Measurements from ENCODE around the gene DLK2. TPM values are rescaled to one million over a fixed set of nuclear protein-coding genes. Genes with fewer than 3 reads are reported as not detected.
A peak's percentile ranks its signal among the peaks of the same experiment; 100 is the strongest.

DLK2 gene
- total RNA-seq, 1 donor from 2014 or later, result not detected

DNA sequence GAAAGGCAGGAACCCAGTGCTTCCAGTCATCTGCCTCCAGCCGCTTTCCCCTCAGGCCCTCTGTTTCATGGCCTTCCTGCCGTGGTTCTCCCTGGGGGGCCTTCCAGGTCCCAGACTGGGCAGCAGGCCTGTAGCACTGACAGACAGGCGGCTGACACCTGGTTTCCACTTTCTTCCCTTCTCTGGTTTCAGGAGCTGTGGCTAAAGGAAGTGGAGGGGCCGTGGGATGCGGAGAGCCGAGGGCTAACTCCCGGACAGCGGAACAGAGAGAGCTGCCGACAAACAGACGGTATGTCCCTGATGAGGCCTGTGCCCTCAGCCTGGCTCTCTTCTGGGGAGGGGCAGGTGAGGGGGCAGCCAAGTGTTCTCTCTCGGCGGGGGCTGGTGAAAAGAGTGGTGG, 42.3 kb upstream of the DLK2 start:
- no peak for TF ChIP-seq CTCF (IDR thresholded peaks at IDR 0.05)
- no peak overlapping the region for H3K27ac ChIP-seq
- peaks cover 27 to 48% of the 10 kb centered on the region in 2 donors for H3K36me3 ChIP-seq
- intact Hi-C loops (cut with DNase I), result loop anchor here (2.0 kb wide), 1 partner anchor 43 kb away; the partner anchor contains the start of gene DLK2
- peaks cover 7 to 20% of the 10 kb centered on the region in 2 donors for H3K4me1 ChIP-seq
- H3K4me3 ChIP-seq, result no peak overlapping the region
- H3K9me3 ChIP-seq, result no peaks in the 10 kb centered on the region
- DNase-seq (ENCODE audit: low spot score in 2 of 2), result no peak
- no peaks in the 10 kb centered on the region for H3K27me3 ChIP-seq

DNA sequence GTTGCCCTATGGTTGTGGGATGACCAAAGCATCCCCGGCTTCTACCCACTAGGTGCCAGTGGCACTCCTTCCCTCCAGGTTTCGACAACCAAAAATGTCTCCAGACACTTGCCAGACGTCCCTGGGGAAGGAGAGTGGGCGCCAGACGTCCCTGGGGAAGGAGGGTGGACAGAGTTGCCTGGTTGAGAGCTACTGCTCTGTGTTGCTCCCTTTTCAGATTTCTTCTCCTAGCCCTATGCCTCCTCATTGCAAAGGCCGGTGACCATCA, 41.7 kb upstream of the DLK2 start:
- Histone ChIP-seq H3K4me3 (no peak overlapping the region), H3K36me3 (peaks cover 22 to 42% of the 10 kb centered on the region in 2 donors), H3K27me3 (no peaks in the 10 kb centered on the region), H3K27ac (peak overlapping the region in 1 of 2 donors; percentile 17), H3K4me1 (peaks cover 7 to 26% of the 10 kb centered on the region in 2 donors), H3K9me3 (no peaks in the 10 kb centered on the region)
- TF ChIP-seq CTCF (IDR thresholded peaks at IDR 0.05), result no peak
- intact Hi-C loops (cut with DNase I), result loop anchor here (2.0 kb wide), 1 partner anchor 42 kb away; the partner anchor contains the start of gene DLK2
- DNase-seq (ENCODE audit: low spot score in 2 of 2), result no peak

- Histone ChIP-seq H3K4me3 (peak overlapping the region in 1 of 2 donors; percentile 17), H3K27me3 (no peaks in the 10 kb centered on the region), H3K36me3 (peaks cover 21 to 39% of the 10 kb centered on the region in 2 donors), H3K4me1 (peaks cover 7 to 30% of the 10 kb centered on the region in 2 donors), H3K27ac (peak overlapping the region; percentile 17), H3K9me3 (no peaks in the 10 kb centered on the region)
- peak; percentile 49 to 65 (median 61) for TF ChIP-seq CTCF (IDR thresholded peaks at IDR 0.05)
- DNase-seq (ENCODE audit: low spot score in 2 of 2), result no peak
- intact Hi-C loops (cut with DNase I), result loop anchor here (2.0 kb wide), 1 partner anchor 42 kb away; the partner anchor contains the start of gene DLK2
Observed at GRCh38 chr6:43496370-43497128, 41.2 kb upstream of the DLK2 start.

DNA sequence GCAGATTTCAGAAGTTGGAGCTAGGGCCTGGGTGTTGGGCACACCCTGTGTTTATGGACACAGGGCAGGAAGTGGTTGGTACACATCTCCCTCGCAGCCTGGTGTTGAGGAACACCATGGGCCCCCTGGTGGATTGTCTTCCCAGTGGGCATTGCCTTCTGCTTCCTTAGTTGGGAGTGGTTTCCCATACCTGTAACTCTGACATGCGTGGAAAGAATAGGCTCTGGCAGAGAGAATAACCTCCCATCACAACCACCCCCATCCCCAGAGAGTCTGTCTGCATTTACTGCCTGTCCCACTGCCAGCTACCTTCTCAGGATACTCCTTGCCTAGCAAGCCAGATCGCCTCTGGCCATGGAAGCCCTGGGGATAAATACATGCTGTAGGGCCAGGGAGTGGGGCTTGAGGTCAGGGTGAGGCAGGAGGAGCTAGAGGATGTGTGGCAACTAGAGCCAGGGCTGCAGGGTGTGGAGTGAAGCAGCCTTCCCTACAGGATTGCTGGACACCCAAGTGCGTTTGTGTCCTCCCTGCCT, 40.1 kb upstream of the DLK2 start:
- Histone ChIP-seq H3K4me3 (no peak overlapping the region), H3K36me3 (peaks cover 11 to 29% of the 10 kb centered on the region in 2 donors), H3K9me3 (no peaks in the 10 kb centered on the region), H3K27me3 (no peaks in the 10 kb centered on the region), H3K4me1 (peaks cover 7 to 30% of the 10 kb centered on the region in 2 donors), H3K27ac (peak overlapping the region in 1 of 2 donors; percentile 17)
- intact Hi-C loops (cut with DNase I), result no loop called here
- no peak for DNase-seq (ENCODE audit: low spot score in 2 of 2)
- no peak for TF ChIP-seq CTCF (IDR thresholded peaks at IDR 0.05)

GRCh38 chr6:43494766-43495165, 39.4 kb upstream of the DLK2 start:
- intact Hi-C loops (cut with DNase I), result no loop called here

More at GRCh38 chr6:43494766-43495165, 39.4 kb upstream of the DLK2 start:
- Histone ChIP-seq H3K27ac (no peak overlapping the region), H3K36me3 (peaks cover 6 to 21% of the 10 kb centered on the region in 2 donors), H3K9me3 (no peaks in the 10 kb centered on the region), H3K4me1 (peaks cover 7 to 30% of the 10 kb centered on the region in 2 donors), H3K4me3 (no peak overlapping the region), H3K27me3 (no peaks in the 10 kb centered on the region)
- DNase-seq (ENCODE audit: low spot score in 2 of 2), result no peak
- no peak for TF ChIP-seq CTCF (IDR thresholded peaks at IDR 0.05)

Data from ascending aorta (tissue), 2 donors.